ENCODE results near the gene NOD1. TPM values are rescaled to one million over a fixed set of nuclear protein-coding genes. Genes with fewer than 3 reads are reported as not detected.

The NOD1 gene
- polyA plus RNA-seq, 3 donors = 2.8 to 15.0 (median 4.6) TPM

- H3K9me3 ChIP-seq (replicated peaks in 1 of 2; ENCODE audit: control insufficient read depth in 1 of 2, insufficient read depth in 1 of 2, low read length in 2 of 2) = peaks cover 0 to 4% of the 10 kb centered on the region in 2 donors
- no peaks in the 10 kb centered on the region for H3K4me1 ChIP-seq (ENCODE audit: control insufficient read depth in 1 of 2, insufficient read depth in 2 of 2, low read length in 2 of 2)
- no peak overlapping the region for H3K27ac Mint-ChIP-seq
- no peak for TF ChIP-seq CTCF (IDR thresholded peaks at IDR 0.05)
- intact Hi-C loops (cut with micrococcal nuclease) = no loop called here
- H3K79me2 ChIP-seq (ENCODE audit: insufficient read depth, low read length) = no peaks in the 10 kb centered on the region
- no peak overlapping the region for H3K4me2 ChIP-seq (replicated peaks; ENCODE audit: extremely low read depth, low read length, poor library complexity, severe bottlenecking)
- no peak overlapping the region for H3K9ac ChIP-seq (ENCODE audit: insufficient read depth, low read length, poor library complexity, severe bottlenecking)
- H3K4me1 Mint-ChIP-seq = no peaks in the 10 kb centered on the region
- H3K4me3 ChIP-seq (replicated peaks in 1 of 3; ENCODE audit: low read depth in 2 of 3, low read length in 3 of 3) = no peak overlapping the region
- peaks cover 5 to 24% (median 17%) of the 10 kb centered on the region in 7 donors for H3K9me3 Mint-ChIP-seq
- H2AFZ ChIP-seq (ENCODE audit: insufficient read depth, low read depth, low read length, poor library complexity, severe bottlenecking) = no peak overlapping the region
- no peak for DNase-seq
- no peaks in the 10 kb centered on the region for H4K20me1 ChIP-seq (ENCODE audit: insufficient read depth, low read length)
- H3K36me3 Mint-ChIP-seq = peaks cover 9 to 10% of the 10 kb centered on the region in 2 donors
- H3K27ac ChIP-seq (ENCODE audit: low read depth in 1 of 2, low read length in 2 of 2) = no peak overlapping the region
- H3K27me3 ChIP-seq (ENCODE audit: control insufficient read depth in 2 of 2, insufficient read depth in 2 of 2, low read length in 2 of 2) = no peaks in the 10 kb centered on the region
- no peak overlapping the region for H3K4me3 Mint-ChIP-seq
- H3K27me3 Mint-ChIP-seq (ENCODE audit: low read depth in 3 of 3) = peaks cover 0 to 3% (median 0%) of the 10 kb centered on the region in 3 donors
- H3K36me3 ChIP-seq (replicated peaks in 1 of 2; ENCODE audit: control insufficient read depth in 1 of 2, insufficient read depth in 2 of 2, low read length in 2 of 2) = peaks cover 2 to 3% of the 10 kb centered on the region in 2 donors
These were observed 12.8 kb upstream of the NOD1 start for GRCh38 chr7:30491417-30491816.

GRCh38 chr7:30487371-30487770 is 8.8 kb upstream of the NOD1 start:
- Mint-ChIP-seq H3K4me3 (no peak overlapping the region), H3K27ac (no peak overlapping the region), H3K27me3 (ENCODE audit: low read depth in 3 of 3) (peaks cover 0 to 3% (median 0%) of the 10 kb centered on the region in 3 donors), H3K9me3 (peaks cover 5 to 18% (median 13%) of the 10 kb centered on the region in 7 donors), H3K36me3 (no peaks in the 10 kb centered on the region), H3K4me1 (no peaks in the 10 kb centered on the region)
- H3K9me3 ChIP-seq (replicated peaks in 1 of 2; ENCODE audit: control insufficient read depth in 1 of 2, insufficient read depth in 1 of 2, low read length in 2 of 2) = peaks cover 0 to 4% of the 10 kb centered on the region in 2 donors
- TF ChIP-seq CTCF (IDR thresholded peaks at IDR 0.05) = no peak
- H2AFZ ChIP-seq (ENCODE audit: insufficient read depth, low read depth, low read length, poor library complexity, severe bottlenecking) = no peak overlapping the region
- no peaks in the 10 kb centered on the region for H3K4me1 ChIP-seq (ENCODE audit: control insufficient read depth in 1 of 2, insufficient read depth in 2 of 2, low read length in 2 of 2)
- no peak overlapping the region for H3K4me2 ChIP-seq (replicated peaks; ENCODE audit: extremely low read depth, low read length, poor library complexity, severe bottlenecking)
- H3K4me3 ChIP-seq (replicated peaks in 1 of 3; ENCODE audit: low read depth in 2 of 3, low read length in 3 of 3) = no peak overlapping the region
- DNase-seq = no peak
- H3K27me3 ChIP-seq (ENCODE audit: control insufficient read depth in 2 of 2, insufficient read depth in 2 of 2, low read length in 2 of 2) = no peaks in the 10 kb centered on the region
- 86% methylated on average over 1 of the region's 1 CpG for WGBS (ENCODE audit: insufficient coverage)
- H4K20me1 ChIP-seq (ENCODE audit: insufficient read depth, low read length) = no peaks in the 10 kb centered on the region
- no peak overlapping the region for H3K9ac ChIP-seq (ENCODE audit: insufficient read depth, low read length, poor library complexity, severe bottlenecking)
- intact Hi-C loops (cut with micrococcal nuclease) = no loop called here
- H3K36me3 ChIP-seq (replicated peaks in 1 of 2; ENCODE audit: control insufficient read depth in 1 of 2, insufficient read depth in 2 of 2, low read length in 2 of 2) = no peaks in the 10 kb centered on the region
- no peaks in the 10 kb centered on the region for H3K79me2 ChIP-seq (ENCODE audit: insufficient read depth, low read length)
- H3K27ac ChIP-seq (ENCODE audit: low read depth in 1 of 2, low read length in 2 of 2) = no peak overlapping the region

Data from CD14-positive monocyte (primary cell).